GM12892 (cell line): Measurements from ENCODE around the gene PRKN.

Experiments
- DNase-seq: peaks from one replicate; pipeline ENCODE4 v3.0.0; 2011; ENCODE audit not compliant: insufficient read length
- FAIRE-seq: peaks from 2 replicates; lab custom pipeline; 2011; peaks lifted over from hg19 to GRCh38; lab: Jason Lieb, UNC
- POLR2A ChIP-seq: IDR thresholded peaks from 2 replicates; pipeline ENCODE4 v1.6.1; 2011; ENCODE audit warnings: low read depth, low read length, control low read depth
- POLR2AphosphoS5 ChIP-seq: IDR thresholded peaks from 2 replicates; pipeline ENCODE4 v1.6.1; 2011; ENCODE audit warnings: low read depth, low read length, control low read depth
- TAF1 ChIP-seq: IDR thresholded peaks from 2 replicates; pipeline ENCODE4 v1.6.1; 2011; ENCODE audit warnings: low read depth, mild to moderate bottlenecking, control low read depth, low read length, borderline replicate concordance

PRKN gene

DNA sequence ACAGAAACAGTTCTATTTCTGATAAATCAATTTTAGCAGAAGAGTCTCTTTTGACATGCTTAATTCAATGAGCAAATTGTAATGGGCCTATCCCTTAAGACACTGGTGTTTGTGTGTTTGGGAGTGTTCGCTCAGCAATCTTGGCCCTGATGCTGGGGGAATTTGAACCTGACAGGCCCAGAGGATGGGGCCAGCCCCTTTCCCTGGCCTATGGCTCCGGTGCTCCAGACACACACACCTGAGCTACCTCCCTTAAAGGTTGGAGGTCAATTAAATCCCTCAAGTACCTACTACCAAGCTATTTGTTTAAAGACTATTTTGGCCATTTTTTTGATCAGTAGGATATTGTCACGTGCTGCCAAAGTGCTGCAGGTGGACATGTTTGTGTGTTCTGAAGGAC, 549.3 kb downstream of the PRKN start:
- TF ChIP-seq POLR2AphosphoS5 (no peak), TAF1 (no peak), POLR2A (no peak)
- DNase-seq, result no peak
- no peak for FAIRE-seq

DNA sequence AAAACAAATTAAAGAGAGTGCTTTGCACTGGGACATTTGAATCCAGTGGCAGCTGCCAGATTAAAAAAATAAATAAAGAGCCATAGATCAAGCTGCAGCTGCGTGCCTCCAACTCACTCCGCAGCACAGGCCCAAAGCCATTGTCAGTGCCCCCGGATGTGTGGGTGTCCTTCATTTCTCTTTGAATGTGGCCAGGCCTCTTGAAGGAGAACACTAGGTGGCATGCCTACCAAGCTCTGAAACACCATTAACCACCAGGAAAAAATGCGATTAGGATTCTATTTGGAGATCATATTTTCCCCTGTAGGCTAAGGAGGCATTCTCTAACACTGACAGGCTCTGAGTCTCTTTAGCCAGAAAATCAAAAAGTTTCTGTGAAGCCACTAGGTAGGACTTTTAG, 549.8 kb downstream of the PRKN start:
- DNase-seq (no peak), FAIRE-seq (no peak)
- TF ChIP-seq TAF1, result no peak
- no peak for TF ChIP-seq POLR2AphosphoS5
- TF ChIP-seq POLR2A, result no peak

DNA sequence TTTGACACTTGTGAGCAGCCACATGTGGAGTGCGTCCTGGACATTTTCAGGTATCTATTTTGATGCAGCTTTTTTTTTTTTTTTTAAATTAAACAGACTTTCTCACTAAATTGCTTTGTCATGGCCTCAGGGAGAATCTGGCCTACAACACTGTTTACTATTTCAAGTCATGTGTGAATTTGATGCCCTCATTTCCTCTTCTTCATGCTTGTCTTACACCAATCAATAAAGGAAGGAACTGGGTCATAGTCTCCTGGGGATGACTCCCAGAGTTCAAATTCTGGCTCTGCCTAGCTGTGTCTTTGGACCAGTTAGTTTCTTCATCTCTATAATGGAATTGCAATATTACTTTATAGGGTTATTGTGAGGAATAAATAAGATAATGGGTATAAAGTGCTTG, 554.1 kb downstream of the PRKN start:
- no peak for TF ChIP-seq POLR2AphosphoS5
- TF ChIP-seq TAF1, result no peak
- no peak for TF ChIP-seq POLR2A
- no peak for FAIRE-seq
- no peak for DNase-seq

GRCh38 chr6:162165479-162165878, 562.1 kb downstream of the PRKN start:
- DNase-seq (no peak), FAIRE-seq (no peak)
- no peak for TF ChIP-seq TAF1
- no peak for TF ChIP-seq POLR2A
- no peak for TF ChIP-seq POLR2AphosphoS5

DNA sequence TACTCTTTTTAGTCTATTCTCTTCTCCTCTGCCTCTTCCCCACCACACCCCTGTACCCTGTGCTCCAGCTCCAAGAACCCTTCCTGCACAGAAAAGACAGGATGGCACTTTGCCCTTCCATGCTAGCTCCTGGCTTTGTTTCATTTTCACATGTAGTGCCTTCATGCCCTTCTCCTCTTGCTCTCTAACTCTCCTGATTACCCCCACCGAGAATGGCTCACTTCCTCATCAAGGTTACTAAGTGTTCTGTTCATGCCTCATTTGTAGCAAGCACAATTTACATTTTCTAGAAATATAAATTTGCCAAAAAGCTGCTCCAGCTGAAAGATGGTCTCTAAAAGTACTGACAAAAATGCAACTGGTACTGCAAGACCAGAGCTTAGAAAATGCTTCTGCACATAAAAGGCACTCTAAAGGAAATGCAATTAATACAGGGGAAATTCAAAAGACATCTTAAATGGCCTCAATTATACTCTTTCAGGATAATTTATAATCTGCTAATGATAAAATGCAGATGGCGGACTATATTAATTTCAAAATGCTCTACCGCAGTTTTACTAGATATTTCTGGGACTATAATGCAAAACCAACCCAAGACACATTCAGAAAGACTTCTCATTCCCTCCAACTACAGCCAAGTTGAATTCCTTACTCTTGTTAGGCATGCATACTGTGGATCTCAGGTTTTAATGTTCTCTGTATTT, 570.2 kb downstream of the PRKN start:
- FAIRE-seq (no peak), DNase-seq (no peak)
- TF ChIP-seq POLR2AphosphoS5, result no peak
- no peak for TF ChIP-seq POLR2A
- no peak for TF ChIP-seq TAF1

- TF ChIP-seq TAF1 (no peak), POLR2A (no peak), POLR2AphosphoS5 (no peak)
- DNase-seq (no peak), FAIRE-seq (no peak)
Measured at GRCh38 chr6:162156146-162156545, 571.4 kb downstream of the PRKN start.

DNA sequence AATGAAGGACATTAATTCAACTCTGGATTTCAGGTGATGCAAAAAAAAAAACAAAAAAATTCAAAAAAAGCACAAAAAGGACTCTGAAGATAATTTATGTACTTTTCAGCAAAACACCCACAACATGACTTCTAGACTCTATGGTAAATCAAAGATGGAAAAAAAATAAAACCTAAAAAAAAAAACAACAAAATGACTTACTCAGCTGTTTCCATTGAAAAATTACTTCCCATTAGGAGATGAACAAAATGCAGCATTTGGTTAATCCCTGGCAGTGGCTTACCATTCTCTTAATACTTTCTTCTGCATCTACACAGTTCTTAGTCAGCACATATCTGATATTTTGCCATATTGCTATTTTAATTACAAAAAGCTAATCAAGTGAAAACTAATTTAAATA, 572.6 kb downstream of the PRKN start:
- DNase-seq (no peak), FAIRE-seq (no peak)

GRCh38 chr6:162154001-162154400, 573.6 kb downstream of the PRKN start:
- FAIRE-seq (no peak), DNase-seq (no peak)
- TF ChIP-seq POLR2AphosphoS5 (no peak), TAF1 (no peak), POLR2A (no peak)

More for the DNA sequence above, 572.6 kb downstream of the PRKN start:
- TF ChIP-seq POLR2A, result no peak
- no peak for TF ChIP-seq TAF1
- no peak for TF ChIP-seq POLR2AphosphoS5

- no peak for FAIRE-seq
- TF ChIP-seq POLR2A, result no peak
- TF ChIP-seq TAF1, result no peak
- TF ChIP-seq POLR2AphosphoS5, result no peak
- DNase-seq, result no peak
Measured at GRCh38 chr6:162153120-162153519, 574.4 kb downstream of the PRKN start.

DNA sequence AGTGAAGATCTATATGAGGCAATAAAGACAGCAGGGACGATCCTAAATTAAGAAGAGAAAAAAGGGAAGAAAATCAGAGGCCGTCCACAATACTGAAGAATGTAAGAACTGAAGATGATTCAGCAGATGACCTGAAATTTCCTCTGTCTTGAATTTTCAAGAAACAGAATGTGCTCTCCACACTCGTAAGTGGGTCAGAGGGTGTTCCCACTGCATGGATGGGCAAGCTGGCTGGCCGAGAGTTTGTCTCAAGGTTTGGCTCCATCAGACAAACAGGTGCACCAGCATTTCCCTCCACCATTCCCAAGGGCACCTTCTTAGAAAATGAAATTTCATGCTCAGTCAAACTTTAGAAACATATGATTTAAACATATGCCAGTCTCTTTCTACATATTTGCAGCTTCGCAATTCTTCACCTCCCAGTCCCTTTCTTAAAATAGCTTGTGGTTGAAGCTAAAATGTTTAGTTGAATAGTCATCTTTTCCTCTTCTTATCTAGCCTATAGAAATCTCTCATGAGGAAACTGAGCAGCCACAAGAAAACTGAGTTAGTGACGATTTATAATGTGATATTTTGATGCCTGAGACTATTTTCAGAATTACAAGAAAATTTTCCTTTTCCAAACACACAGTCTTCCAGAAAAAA, 576.4 kb downstream of the PRKN start:
- FAIRE-seq (no peak), DNase-seq (no peak)
- TF ChIP-seq POLR2AphosphoS5 (no peak), POLR2A (no peak), TAF1 (no peak)

DNA sequence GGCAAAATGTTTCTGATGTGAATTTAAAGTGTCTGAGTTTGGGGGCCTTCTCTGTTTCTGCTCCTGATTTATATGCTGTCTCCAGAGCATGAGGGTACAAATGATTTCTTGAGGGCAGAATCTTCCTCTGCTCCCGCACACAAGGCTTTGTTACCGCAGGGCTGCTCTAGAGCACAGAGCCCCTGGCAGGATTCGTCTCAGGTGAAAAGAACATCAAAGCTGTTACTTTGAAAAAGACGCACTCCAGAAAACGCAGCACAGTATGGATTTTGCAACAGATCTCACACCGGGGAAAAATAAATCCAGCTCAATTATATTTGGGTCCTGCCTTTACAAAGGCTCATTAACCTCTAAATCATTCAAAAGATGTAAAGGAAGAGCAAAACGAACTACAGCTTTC, 577.3 kb downstream of the PRKN start:
- FAIRE-seq (no peak), DNase-seq (no peak)
- TF ChIP-seq TAF1 (no peak), POLR2A (no peak), POLR2AphosphoS5 (no peak)

DNA sequence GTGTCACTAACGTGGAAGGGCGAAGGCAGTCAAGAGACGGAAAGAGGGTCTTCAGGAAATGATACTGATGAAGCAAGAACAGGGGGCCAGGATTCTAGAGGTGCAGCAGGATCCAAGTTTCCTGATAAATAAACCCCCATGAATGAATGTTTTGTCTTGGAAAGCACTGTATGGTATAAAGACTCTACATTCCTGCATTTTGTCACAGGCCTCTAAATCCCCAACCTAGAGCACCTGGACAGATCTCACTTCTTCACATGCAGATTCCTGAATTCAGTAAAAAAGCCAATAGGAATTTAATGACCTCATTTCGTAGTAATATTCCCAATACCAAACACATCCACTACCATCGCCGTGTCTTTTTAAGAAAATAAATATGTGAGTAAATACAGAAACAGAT, 577.8 kb downstream of the PRKN start:
- DNase-seq, result no peak
- TF ChIP-seq POLR2A (no peak), POLR2AphosphoS5 (no peak)
- FAIRE-seq, result no peak

DNA sequence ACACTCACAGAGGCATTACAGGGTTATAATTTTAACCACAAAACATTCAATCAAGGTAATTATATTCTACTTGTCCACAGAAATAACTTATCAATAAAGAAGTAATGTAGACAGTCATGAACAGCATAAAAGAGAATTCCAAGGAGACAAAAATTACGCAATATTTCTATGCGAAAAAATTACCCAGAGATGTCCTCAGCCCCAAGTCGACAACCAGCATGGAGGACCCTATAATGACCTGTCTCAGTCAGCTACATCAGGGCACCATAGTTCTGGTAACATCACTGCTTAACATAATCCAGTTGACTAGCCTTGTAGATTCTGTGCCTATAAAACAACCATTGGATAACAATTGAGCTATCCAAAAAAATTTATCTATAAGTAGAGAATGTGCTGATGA, 579.8 kb downstream of the PRKN start:
- DNase-seq, result no peak
- no peak for TF ChIP-seq POLR2AphosphoS5
- no peak for FAIRE-seq
